Loucy (cell line): ENCODE data around the gene PARP1.

Experiments
- EZH2phosphoT487 ChIP-seq: fragments of 200-600 bp; IDR thresholded peaks from 2 replicates; pipeline ENCODE4 v1.6.1; 2018; ENCODE audit warnings: antibody characterized with exemption, mild to moderate bottlenecking, moderate library complexity, borderline replicate concordance
- TF ChIP-seq, protein P1 (sequence below): fragments of 200-600 bp; sonication (generic); conservative IDR thresholded peaks from 2 replicates; pipeline ENCODE4 v1.5.1; 2014; ENCODE audit warnings: mild to moderate bottlenecking, antibody characterized with exemption, low read length

DNA sequence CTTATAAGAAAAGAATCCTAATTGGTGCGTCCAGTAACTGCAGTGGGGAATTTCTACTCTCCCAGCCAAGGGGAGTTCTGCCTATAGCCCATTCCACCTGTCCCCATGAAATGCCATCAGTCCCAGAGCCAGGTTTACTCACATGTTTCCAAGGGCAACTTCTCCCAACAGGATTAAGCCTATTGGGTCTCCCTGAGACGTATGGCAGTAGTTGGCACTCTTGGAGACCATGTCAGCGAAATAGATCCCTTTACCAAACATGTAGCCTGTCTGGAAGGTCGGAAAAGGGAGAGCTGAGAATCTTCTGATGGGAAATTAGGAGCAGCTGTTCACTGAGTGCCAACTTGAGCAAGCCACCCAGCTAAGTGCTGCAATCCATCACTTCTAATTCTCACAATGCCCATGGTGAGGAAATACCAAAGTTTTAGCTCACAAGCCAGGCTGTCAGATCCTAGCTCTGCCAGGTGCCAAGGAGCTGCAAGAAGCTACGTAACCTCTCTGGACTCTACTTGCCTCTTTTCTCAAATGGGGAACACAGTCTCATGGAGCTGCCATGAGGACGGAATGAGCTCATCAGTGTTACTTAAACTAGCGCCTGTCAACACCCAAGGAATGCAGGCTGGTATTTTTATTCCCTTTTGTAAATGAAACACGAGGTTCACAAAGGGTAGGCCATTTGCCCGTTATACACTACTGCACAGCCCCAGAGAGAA lies 43.9 kb downstream of the PARP1 start:
- TF ChIP-seq, protein P1, sequence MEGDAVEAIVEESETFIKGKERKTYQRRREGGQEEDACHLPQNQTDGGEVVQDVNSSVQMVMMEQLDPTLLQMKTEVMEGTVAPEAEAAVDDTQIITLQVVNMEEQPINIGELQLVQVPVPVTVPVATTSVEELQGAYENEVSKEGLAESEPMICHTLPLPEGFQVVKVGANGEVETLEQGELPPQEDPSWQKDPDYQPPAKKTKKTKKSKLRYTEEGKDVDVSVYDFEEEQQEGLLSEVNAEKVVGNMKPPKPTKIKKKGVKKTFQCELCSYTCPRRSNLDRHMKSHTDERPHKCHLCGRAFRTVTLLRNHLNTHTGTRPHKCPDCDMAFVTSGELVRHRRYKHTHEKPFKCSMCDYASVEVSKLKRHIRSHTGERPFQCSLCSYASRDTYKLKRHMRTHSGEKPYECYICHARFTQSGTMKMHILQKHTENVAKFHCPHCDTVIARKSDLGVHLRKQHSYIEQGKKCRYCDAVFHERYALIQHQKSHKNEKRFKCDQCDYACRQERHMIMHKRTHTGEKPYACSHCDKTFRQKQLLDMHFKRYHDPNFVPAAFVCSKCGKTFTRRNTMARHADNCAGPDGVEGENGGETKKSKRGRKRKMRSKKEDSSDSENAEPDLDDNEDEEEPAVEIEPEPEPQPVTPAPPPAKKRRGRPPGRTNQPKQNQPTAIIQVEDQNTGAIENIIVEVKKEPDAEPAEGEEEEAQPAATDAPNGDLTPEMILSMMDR = no peak
- TF ChIP-seq EZH2phosphoT487 = no peak
